NCI-H82 treated with DMSO at 0.1 percent for 48 hours (cell line): ENCODE data around the gene GGA2.
A peak's percentile ranks its signal among the peaks of the same experiment; 100 is the strongest.
"Not testable (repeated sequence)": the region's sequence is repeated elsewhere in the genome, so short reads cannot be mapped to it uniquely, and the experiment has no call there.

Experiments used
- DNase-seq: peaks from one replicate; lab custom pipeline; 2025; ENCODE audit not compliant: unreplicated experiment; lab: John Stamatoyannopoulos, UW

The GGA2 gene, protein sequence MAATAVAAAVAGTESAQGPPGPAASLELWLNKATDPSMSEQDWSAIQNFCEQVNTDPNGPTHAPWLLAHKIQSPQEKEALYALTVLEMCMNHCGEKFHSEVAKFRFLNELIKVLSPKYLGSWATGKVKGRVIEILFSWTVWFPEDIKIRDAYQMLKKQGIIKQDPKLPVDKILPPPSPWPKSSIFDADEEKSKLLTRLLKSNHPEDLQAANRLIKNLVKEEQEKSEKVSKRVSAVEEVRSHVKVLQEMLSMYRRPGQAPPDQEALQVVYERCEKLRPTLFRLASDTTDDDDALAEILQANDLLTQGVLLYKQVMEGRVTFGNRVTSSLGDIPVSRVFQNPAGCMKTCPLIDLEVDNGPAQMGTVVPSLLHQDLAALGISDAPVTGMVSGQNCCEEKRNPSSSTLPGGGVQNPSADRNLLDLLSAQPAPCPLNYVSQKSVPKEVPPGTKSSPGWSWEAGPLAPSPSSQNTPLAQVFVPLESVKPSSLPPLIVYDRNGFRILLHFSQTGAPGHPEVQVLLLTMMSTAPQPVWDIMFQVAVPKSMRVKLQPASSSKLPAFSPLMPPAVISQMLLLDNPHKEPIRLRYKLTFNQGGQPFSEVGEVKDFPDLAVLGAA

DNA sequence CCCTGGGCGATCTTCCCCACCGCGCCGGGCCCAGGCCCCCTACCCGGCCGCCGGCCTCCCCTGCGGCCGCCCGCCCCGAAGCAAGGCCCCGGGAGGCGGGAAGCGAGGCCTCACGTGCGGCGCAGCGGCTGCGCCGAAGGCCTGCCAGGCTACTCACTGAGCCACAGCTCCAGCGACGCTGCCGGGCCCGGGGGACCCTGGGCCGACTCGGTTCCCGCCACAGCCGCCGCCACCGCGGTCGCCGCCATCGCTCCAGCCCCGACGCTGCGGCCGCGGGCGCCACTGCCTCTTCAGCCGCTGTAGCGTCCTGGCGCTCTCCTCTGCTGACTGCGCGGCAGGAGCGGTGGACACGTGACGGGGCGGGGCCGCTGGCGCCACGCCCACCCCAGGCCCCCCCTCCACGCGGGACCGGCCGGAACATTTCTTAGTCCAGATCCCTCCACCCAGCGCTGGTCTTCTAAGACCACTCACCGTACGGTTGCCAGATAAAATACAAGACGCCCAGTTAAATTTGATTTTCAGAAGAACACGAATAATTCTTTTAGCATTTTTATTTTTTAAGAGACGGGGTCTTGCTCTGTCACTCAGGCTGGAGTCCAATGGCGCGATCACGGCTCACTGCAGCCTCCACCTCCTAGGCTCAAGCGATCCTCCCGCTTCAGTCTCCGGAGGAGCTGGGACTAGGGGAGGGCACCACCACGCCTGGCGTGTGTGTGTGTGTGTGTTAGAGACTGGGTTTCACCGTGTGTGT lies at the start of gene GGA2:
Gene GGA2, minus strand, starts transcription at position 331 of the 751 bp plus-strand sequence. Its CDS starts 83 bp downstream, at position 248.
- DNase-seq: peak; percentile 67

GRCh38 chr16:23557779-23558702 lies 47.7 kb upstream of the GGA2 start:
- no peak for DNase-seq

DNA sequence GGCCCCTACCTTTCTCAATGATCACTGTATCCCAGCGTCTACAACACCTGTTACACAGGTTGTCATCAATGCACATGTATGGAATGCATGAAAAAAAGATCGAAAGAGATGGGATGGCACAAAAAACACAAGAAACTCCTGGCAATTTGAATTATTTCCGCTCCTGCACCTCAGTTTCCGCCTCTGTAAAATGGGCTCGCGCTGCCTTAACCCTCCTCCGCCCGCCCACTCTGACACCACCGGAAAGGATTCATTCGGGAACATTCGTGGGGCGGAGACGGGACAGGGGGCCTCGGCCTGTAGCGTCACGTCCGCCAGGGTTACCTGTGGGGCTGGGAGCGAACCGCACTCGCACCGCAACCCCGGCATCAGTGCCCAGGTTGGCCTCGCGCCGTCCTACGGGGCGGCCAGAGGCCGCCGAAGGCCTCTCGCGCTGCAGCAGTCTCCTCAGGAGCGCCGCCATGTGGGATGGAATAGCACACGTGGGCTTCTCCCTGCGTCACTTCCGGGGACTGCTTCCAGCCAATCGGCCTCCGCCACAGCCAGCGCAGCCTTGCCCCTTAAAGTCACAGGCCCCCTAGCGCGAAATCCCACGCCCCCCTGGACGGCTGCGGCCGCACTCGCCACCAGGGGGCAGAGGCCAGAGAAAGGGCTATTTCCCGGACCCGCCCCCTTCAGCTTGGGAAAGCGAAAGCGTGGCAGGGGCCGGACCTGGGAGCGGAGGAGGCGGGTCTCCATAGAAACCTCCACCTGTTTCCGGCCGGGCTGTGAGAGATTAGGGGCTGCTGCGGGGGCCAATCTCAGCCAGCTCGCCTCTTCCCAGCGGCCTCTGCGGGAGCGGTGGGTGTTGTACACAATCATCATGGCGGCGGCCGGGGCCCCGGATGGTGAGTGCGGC lies 46.8 kb upstream of the GGA2 start, which contains the start of the genes EARS2 and UBFD1:
Gene EARS2, minus strand, starts transcription at position 470 of the 898 bp plus-strand sequence. Its CDS starts 7 bp downstream, at position 463.
Gene UBFD1, plus strand, starts transcription at position 847 of the 898 bp plus-strand sequence. Its CDS starts 16 bp downstream, at position 863.
- DNase-seq: peak; percentile 97

DNA sequence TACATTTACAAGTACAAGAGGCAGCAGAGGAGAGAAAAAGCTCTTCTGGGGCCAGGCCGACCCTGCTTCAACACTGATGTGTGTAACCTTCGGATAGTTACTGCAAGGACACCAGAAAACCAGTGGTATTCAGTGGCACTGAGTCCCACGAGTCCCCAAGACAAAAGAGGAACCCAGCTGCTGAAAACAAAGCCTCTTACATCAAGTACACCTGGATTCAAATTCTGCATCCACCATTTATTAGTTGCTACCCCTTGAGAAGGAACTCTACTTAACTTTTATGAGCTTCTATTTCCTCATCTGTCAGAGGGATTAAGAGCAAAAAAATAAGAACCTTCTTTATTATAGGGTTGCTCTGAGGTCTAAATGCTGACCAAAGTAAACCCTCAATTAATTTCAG lies 44.2 kb upstream of the GGA2 start:
- DNase-seq: no peak

DNA sequence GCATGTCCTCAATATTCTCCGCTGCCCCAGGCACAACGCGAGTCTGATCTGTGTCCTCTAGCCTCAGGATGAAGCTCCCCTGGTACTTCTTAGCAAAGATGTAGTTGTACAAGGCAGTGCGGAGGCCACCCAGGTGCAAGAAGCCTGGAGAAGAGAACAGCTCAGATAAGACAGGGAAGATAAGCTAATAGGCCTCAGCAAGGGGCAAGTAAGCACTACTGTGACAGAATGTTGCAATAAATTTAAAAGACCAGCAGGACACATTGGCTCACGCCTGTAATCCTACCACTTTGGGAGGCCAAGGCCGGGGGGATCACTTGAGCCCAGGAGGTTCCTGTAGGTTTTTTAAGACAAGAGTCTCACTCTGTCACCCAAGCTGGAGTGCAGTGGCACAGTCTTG lies 41.9 kb upstream of the GGA2 start:
- no peak for DNase-seq

DNA sequence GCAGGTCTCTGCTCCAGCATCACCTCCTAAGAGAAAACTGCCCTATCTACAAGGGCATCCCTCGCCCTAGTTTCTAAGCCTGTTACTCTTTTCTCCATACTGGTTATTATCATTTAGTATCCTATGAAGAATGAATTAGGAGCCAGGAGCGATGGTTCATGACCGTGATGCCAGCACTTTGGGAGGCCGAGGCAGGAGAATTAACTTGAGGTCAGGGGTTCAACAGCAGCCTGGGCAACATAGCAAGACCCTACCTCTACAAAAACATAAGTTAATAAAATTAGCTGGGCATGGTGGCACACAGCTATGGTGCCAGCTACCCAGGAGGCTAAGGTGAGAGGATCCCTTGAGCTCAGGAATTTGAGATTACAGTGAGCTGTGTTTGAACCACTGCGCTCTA lies 39.6 kb upstream of the GGA2 start:
- no peak for DNase-seq

- DNase-seq: no peak
Observed at GRCh38 chr16:23544436-23544835, 34.1 kb upstream of the GGA2 start.

GRCh38 chr16:23540817-23541178 lies 30.5 kb upstream of the GGA2 start:
- DNase-seq: not testable (repeated sequence)

DNA sequence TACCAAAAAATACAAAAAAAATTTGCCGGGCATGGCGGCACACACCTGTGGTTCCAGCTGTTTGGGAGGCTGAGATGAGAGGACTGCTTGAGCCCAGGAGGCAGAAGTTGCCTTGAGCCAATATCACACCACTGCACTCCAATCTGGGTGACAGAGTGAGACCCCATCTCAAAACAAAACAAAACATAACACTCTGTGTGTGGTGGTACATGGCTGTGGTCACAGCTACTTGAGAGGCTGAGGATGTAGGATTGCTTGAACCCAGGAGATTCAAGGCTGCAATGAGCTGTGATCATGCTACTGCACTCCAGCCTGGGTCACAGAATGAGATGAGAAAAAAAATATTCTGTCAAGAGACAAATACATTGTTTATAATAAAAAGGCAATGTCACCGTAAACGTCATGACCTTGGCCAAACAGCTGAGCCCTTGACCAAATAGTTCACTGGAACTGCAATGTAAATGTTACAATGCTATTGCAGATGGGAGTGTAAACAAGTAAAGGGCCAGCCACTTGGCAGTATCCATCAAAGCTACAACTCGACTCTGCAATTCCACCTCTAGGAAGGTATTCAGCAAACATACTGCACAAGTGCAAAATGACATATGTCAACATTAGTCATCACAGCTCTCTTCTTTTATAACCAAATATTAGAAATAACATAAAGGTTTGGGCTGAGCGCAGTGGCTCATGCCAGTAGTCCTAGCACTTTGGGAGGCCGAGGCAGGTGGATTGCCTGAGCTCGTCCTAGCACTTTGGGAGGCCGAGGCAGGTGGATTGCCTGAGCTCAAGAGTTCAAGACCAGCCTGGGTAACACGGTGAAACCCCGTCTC lies 29.9 kb upstream of the GGA2 start:
- DNase-seq: no peak

GRCh38 chr16:23538919-23539278 lies 28.6 kb upstream of the GGA2 start:
- DNase-seq: no peak

GRCh38 chr16:23537390-23537789 lies 27.1 kb upstream of the GGA2 start:
- DNase-seq: no peak

GRCh38 chr16:23535901-23536300 lies 25.6 kb upstream of the GGA2 start:
- DNase-seq: no peak

GRCh38 chr16:23534868-23535860 lies 24.9 kb upstream of the GGA2 start:
- no peak for DNase-seq

GRCh38 chr16:23532448-23532847 lies 22.2 kb upstream of the GGA2 start:
- no peak for DNase-seq

- DNase-seq: no peak
Observed at GRCh38 chr16:23530062-23530461, 19.8 kb upstream of the GGA2 start.

GRCh38 chr16:23528644-23529310 lies 18.5 kb upstream of the GGA2 start:
- DNase-seq: no peak
